B cell (primary cell): Measurements from ENCODE around the gene FLNA. TPM values are rescaled to one million over a fixed set of nuclear protein-coding genes. Genes with fewer than 3 reads are reported as not detected.

Source experiments
- ATAC-seq: fragments of 200-7000 bp; cut with Tn5 transposase; one replicate; pipeline ENCODE4 v1.10.0; 2021; ENCODE audit warnings: low read depth, mild to moderate bottlenecking, moderate number of reproducible peaks, moderate library complexity
- CTCF ChIA-PET: fragments of 350-600 bp; sonication (Branson Sonifier 250); formaldehyde crosslinking; loops from one replicate; lab custom pipeline; 2021; ENCODE audit warnings: antibody characterized with exemption, inconsistent platforms; lab: Charles Lee
- POLR2A ChIA-PET: fragments of 350-600 bp; sonication (Branson Sonifier 250); formaldehyde crosslinking; loops from one replicate; lab custom pipeline; 2021; ENCODE audit warnings: antibody characterized with exemption; lab: Charles Lee
- DNase-seq: peaks from one replicate; pipeline ENCODE4 v3.0.0; 2013
- H2AFZ ChIP-seq: 2 replicates; pipeline ENCODE4 v1.6.1; 2012; ENCODE audit warnings: mild to moderate bottlenecking, low read depth, low read length; ENCODE audit not compliant: insufficient read depth, poor library complexity, severe bottlenecking
- H3K27ac ChIP-seq, 2 donors: 1 replicate in 1 of 2; 2 replicates in 1 of 2; pipeline ENCODE4 v1.5.1; 2012 to 2013; ENCODE audit warnings: low read length in 2 of 2, mild to moderate bottlenecking in 2 of 2, moderate library complexity in 1 of 2
- H3K27me3 ChIP-seq, 4 experiments: fragments of 200-600 bp in 1 of 4; sonication (generic) in 1 of 4; replicated peaks in 1 of 4; 1 replicate in 2 of 4; 2 replicates in 2 of 4; pipeline versions ENCODE4 v1.6.1 to v1.7.0; 2013 to 2016; ENCODE audit warnings: low read length in 3 of 4, mild to moderate bottlenecking in 2 of 4, mixed read lengths in 1 of 4, moderate library complexity in 1 of 4; ENCODE audit not compliant: insufficient read depth in 4 of 4, control insufficient read depth in 3 of 4; ENCODE audit errors: control extremely low read depth in 1 of 4
- H3K36me3 ChIP-seq, 2 experiments: replicated peaks in 1 of 2; 1 replicate in 1 of 2; 2 replicates in 1 of 2; pipeline versions ENCODE4 v1.6.1 to v1.7.1; 2013; ENCODE audit warnings: low read length in 1 of 2; ENCODE audit not compliant: insufficient read depth in 2 of 2, control insufficient read depth in 1 of 2; ENCODE audit errors: control extremely low read depth in 1 of 2, extremely low read depth in 1 of 2
- H3K4me1 ChIP-seq, 2 donors: fragments of 200-600 bp in 1 of 2; sonication (generic) in 1 of 2; 1 replicate in 1 of 2; 2 replicates in 1 of 2; pipeline versions ENCODE4 v1.5.1 to v1.6.1; 2013 to 2017; ENCODE audit warnings: low read length in 2 of 2; ENCODE audit not compliant: control insufficient read depth in 2 of 2, insufficient read depth in 2 of 2
- H3K4me2 ChIP-seq: replicated peaks from 2 replicates; pipeline ENCODE3; 2012; ENCODE audit warnings: mild to moderate bottlenecking, low read depth, low read length; ENCODE audit not compliant: poor library complexity, severe bottlenecking
- H3K4me3 ChIP-seq, 5 experiments: fragments of 200-600 bp in 1 of 5; sonication (generic) in 1 of 5; 1 replicate in 3 of 5; 2 replicates in 2 of 5; pipeline versions ENCODE4 v1.5.1 to v1.7.0; 2011 to 2016; ENCODE audit warnings: low read length in 4 of 5, mild to moderate bottlenecking in 4 of 5, low read depth in 2 of 5, control low read depth in 1 of 5, moderate library complexity in 1 of 5; ENCODE audit not compliant: insufficient read depth in 1 of 5; ENCODE audit errors: control extremely low read depth in 1 of 5, extremely low read depth in 1 of 5
- H3K79me2 ChIP-seq: fragments of 200-600 bp; sonication (generic); one replicate; pipeline ENCODE4 v1.6.0; 2016; ENCODE audit warnings: low read length; ENCODE audit not compliant: control insufficient read depth, insufficient read depth
- H3K9ac ChIP-seq: fragments of 200-600 bp; sonication (generic); 2 replicates; pipeline ENCODE4 v1.6.1; 2017; ENCODE audit warnings: mild to moderate bottlenecking, low read length, moderate library complexity
- H3K9me3 ChIP-seq, 3 donors: one replicate each; pipeline versions ENCODE4 v1.6.1 to v1.7.1; 2013; ENCODE audit warnings: low read length in 2 of 3; ENCODE audit not compliant: control insufficient read depth in 2 of 3, insufficient read depth in 1 of 3; ENCODE audit errors: control extremely low read depth in 1 of 3
- H4K20me1 ChIP-seq: 2 replicates; pipeline ENCODE4 v1.6.0; 2012; ENCODE audit warnings: mild to moderate bottlenecking, low read length; ENCODE audit not compliant: insufficient read depth, control insufficient read depth, poor library complexity, severe bottlenecking
- H3K27ac Mint-ChIP-seq: one replicate; pipeline ENCODE4 v1.8.0; 2021; ENCODE audit warnings: mixed read lengths
- H3K27me3 Mint-ChIP-seq: one replicate; pipeline ENCODE4 v1.8.0; 2021; ENCODE audit warnings: mixed read lengths
- H3K4me1 Mint-ChIP-seq: one replicate; pipeline ENCODE4 v1.8.0; 2021; ENCODE audit warnings: mixed read lengths
- H3K4me3 Mint-ChIP-seq: one replicate; pipeline ENCODE4 v1.8.0; 2021; ENCODE audit warnings: mixed read lengths
- H3K9me3 Mint-ChIP-seq: one replicate; pipeline ENCODE4 v1.8.0; 2022; ENCODE audit warnings: mixed read lengths; ENCODE audit not compliant: insufficient read depth
- EZH2 ChIP-seq: IDR thresholded peaks from 2 replicates; pipeline ENCODE4 v1.6.1; 2012; ENCODE audit warnings: borderline replicate concordance, low read depth, mild to moderate bottlenecking, moderate library complexity, low read length; ENCODE audit not compliant: insufficient read depth, poor library complexity, severe bottlenecking
- WGBS: methylation state at CpG from one replicate; pipeline ENCODE4 v1.1.5; 2013; ENCODE audit warnings: missing lambda C conversion rate; ENCODE audit not compliant: insufficient coverage; 5-methylcytosine and 5-hydroxymethylcytosine counted together
- intact Hi-C: fragments of 100-400 bp; cut with micrococcal nuclease; formaldehyde crosslinking; loops from one replicate; pipeline ENCODE4 v1.10.0; 2022
- polyA plus RNA-seq: library from polyadenylated mRNA; depleted of rRNA; stranded (reverse); fragments of >200 nt; gene quantifications from 2 replicates; pipeline ENCODE4 v1.2.3, GENCODE V29; 2012
- total RNA-seq, 2 donors: library from RNA; stranded (reverse); fragments of 120-200 nt in 1 of 2; gene quantifications; 1 replicate in 1 of 2; 2 replicates in 1 of 2; pipeline versions ENCODE4 v1.2.3 to v1.2.4, GENCODE V29; 2013 to 2022
- TF ChIP-seq, protein P1 (sequence below): fragments of 200-600 bp; IDR thresholded peaks from one replicate; pipeline ENCODE4 v1.8.0; 2022; ENCODE audit warnings: antibody characterized with exemption, mild to moderate bottlenecking

The FLNA gene
- total and polyA plus RNA-seq, 2 donors (not counting 1 experiment from before 2014, with no cell fraction given), result 342 to 510 TPM

DNA sequence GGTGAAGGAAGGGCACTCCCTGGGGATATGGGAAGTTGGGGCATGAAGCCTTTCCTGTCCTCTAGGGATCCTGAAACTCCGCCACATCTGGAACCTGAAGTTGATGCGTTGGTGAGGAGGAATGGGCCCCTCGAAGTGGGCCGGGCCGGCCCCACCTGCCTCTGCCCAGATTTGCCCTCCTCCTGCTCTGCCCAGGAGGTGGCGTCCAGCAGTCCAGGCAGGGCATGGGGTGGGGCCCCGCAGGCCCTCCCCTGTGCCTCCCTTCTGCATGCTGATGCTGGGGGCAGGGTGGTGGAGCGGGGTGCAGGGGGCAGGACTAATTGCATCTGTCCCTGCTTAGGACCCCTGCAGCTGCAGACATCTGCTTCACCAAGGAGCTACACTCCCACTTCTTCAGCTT, 38.7 kb upstream of the FLNA start:
- no peak overlapping the region for H3K9ac ChIP-seq
- H2AFZ ChIP-seq, result no peak overlapping the region
- CTCF ChIA-PET, result interaction anchor here (2.3 kb wide), 1 partner anchor 77 kb away, joined by 7 read pairs; the partner anchor contains the start of gene SLC10A3
- no peaks in the 10 kb centered on the region for H3K27me3 ChIP-seq
- Mint-ChIP-seq H3K27me3 (no peaks in the 10 kb centered on the region), H3K4me1 (peaks cover 31% of the 10 kb centered on the region), H3K4me3 (peak overlapping the region; percentile 79), H3K9me3 (no peaks in the 10 kb centered on the region), H3K27ac (no peak overlapping the region)
- TF ChIP-seq, protein P1, sequence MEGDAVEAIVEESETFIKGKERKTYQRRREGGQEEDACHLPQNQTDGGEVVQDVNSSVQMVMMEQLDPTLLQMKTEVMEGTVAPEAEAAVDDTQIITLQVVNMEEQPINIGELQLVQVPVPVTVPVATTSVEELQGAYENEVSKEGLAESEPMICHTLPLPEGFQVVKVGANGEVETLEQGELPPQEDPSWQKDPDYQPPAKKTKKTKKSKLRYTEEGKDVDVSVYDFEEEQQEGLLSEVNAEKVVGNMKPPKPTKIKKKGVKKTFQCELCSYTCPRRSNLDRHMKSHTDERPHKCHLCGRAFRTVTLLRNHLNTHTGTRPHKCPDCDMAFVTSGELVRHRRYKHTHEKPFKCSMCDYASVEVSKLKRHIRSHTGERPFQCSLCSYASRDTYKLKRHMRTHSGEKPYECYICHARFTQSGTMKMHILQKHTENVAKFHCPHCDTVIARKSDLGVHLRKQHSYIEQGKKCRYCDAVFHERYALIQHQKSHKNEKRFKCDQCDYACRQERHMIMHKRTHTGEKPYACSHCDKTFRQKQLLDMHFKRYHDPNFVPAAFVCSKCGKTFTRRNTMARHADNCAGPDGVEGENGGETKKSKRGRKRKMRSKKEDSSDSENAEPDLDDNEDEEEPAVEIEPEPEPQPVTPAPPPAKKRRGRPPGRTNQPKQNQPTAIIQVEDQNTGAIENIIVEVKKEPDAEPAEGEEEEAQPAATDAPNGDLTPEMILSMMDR, result no peak
- TF ChIP-seq EZH2, result no peak
- H3K36me3 ChIP-seq, result no peaks in the 10 kb centered on the region
- intact Hi-C loops, result loop anchor here (5.0 kb wide), 1 partner anchor 44 kb away; the partner anchor contains the start of gene PLXNA3
- no peak for ATAC-seq
- no peak overlapping the region for H3K4me2 ChIP-seq
- DNase-seq, result no peak
- H3K79me2 ChIP-seq, result no peaks in the 10 kb centered on the region
- no peaks in the 10 kb centered on the region for H3K9me3 ChIP-seq
- no peak overlapping the region for H3K4me3 ChIP-seq
- H4K20me1 ChIP-seq, result no peaks in the 10 kb centered on the region
- WGBS, result 87% methylated on average over 3 of the region's 8 CpGs
- H3K27ac ChIP-seq, result peak overlapping the region; percentile 73 to 79
- POLR2A ChIA-PET, result interaction anchor here (1.4 to 1.7 kb wide), 2 partner anchors 17 to 77 kb away, joined by 6 to 8 read pairs; partner anchors contain the start of gene SLC10A3
- peaks cover 8 to 38% of the 10 kb centered on the region in 2 donors for H3K4me1 ChIP-seq

DNA sequence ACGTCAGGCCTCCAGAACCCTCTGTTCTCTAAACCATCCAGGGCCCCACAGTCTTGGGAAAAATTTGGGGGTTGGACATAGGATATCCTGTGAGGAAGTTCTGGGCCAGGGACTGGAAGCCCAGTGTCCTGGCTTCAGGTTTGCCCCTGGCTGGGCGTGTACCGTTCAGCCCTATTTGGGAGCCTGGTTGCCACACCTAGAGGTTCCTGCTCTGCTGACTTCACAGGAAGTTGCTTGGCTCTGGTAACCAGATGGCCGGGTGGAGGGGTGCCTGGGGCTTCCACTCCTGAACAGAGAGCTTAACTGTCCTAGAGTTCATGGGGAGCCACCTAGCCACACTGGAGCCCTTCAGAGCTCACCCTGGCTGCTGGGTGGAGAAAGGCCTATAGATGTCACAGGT, 38.0 kb upstream of the FLNA start:
- Histone ChIP-seq H3K36me3 (no peaks in the 10 kb centered on the region), H3K4me1 (peaks cover 8 to 38% of the 10 kb centered on the region in 2 donors), H4K20me1 (no peaks in the 10 kb centered on the region), H3K9me3 (no peaks in the 10 kb centered on the region), H3K4me2 (peak overlapping the region; percentile 87), H3K4me3 (peak overlapping the region in 4 of 5 experiments; percentile 59 to 79 (median 70)), H3K27me3 (no peaks in the 10 kb centered on the region), H3K27ac (peak overlapping the region; percentile 73 to 79), H3K79me2 (no peaks in the 10 kb centered on the region), H3K9ac (peak overlapping the region; percentile 70), H2AFZ (peak overlapping the region; percentile 76)
- WGBS, result 0% methylated on average over 3 of the region's 4 CpGs
- Mint-ChIP-seq H3K27ac (peak overlapping the region; percentile 88), H3K4me3 (peak overlapping the region; percentile 79), H3K4me1 (peaks cover 31% of the 10 kb centered on the region), H3K9me3 (no peaks in the 10 kb centered on the region), H3K27me3 (no peaks in the 10 kb centered on the region)
- intact Hi-C loops, result loop anchor here (5.0 kb wide), 1 partner anchor 45 kb away; the partner anchor contains the start of gene PLXNA3
- DNase-seq (peak; percentile 62), ATAC-seq (peak; percentile 50)
- CTCF ChIA-PET, result interaction anchor here (1.0 to 2.3 kb wide), 4 partner anchors 13 to 78 kb away, joined by 3 to 7 read pairs (median 4); partner anchors contain the start of gene SLC10A3
- TF ChIP-seq EZH2, result no peak
- TF ChIP-seq, protein P1, result no peak
- POLR2A ChIA-PET, result interaction anchor here (0.5 to 4.5 kb wide), 11 partner anchors 14 to 487 kb away, joined by 3 to 31 read pairs (median 4); partner anchors contain the start of genes ARHGAP4, ATP6AP1, EMD and PLXNA3
